Activated CD4-positive, alpha-beta T cell treated with anti-CD3 and anti-CD28 coated beads for 36 hours (primary cell): ENCODE measurements around the gene RND1. TPM values are rescaled to one million over a fixed set of nuclear protein-coding genes. Genes with fewer than 3 reads are reported as not detected.
A peak's percentile ranks its signal among the peaks of the same experiment; 100 is the strongest.
"Not testable (repeated sequence)": the region's sequence is repeated elsewhere in the genome, so short reads cannot be mapped to it uniquely, and the experiment has no call there.

Experiments used
- ATAC-seq: fragments of 200-7000 bp; cut with Tn5 transposase; one replicate; pipeline ENCODE4 v1.10.0; 2021; ENCODE audit warnings: mild to moderate bottlenecking, moderate library complexity
- CTCF ChIA-PET: fragments of 350-600 bp; sonication (Branson Sonifier 250); formaldehyde crosslinking; loops from one replicate; lab custom pipeline; 2021; ENCODE audit warnings: antibody characterized with exemption; lab: Charles Lee
- POLR2A ChIA-PET: fragments of 350-600 bp; sonication (Branson Sonifier 250); formaldehyde crosslinking; loops from one replicate; lab custom pipeline; 2021; ENCODE audit warnings: antibody characterized with exemption, inconsistent platforms; lab: Charles Lee
- DNase-seq: peaks from one replicate; pipeline ENCODE4 v3.0.0-alpha.2; 2020
- H3K27ac Mint-ChIP-seq: one replicate; pipeline ENCODE4 v1.8.0; 2021; ENCODE audit warnings: mixed read lengths
- H3K27me3 Mint-ChIP-seq: one replicate; pipeline ENCODE4 v1.8.0; 2021; ENCODE audit warnings: mixed read lengths
- H3K36me3 Mint-ChIP-seq: one replicate; pipeline ENCODE4 v1.8.0; 2021; ENCODE audit warnings: low read depth, mixed read lengths
- H3K4me1 Mint-ChIP-seq: one replicate; pipeline ENCODE4 v1.8.0; 2021; ENCODE audit warnings: mixed read lengths
- H3K4me3 Mint-ChIP-seq: one replicate; pipeline ENCODE4 v1.8.0; 2021; ENCODE audit warnings: mild to moderate bottlenecking, moderate library complexity, mixed read lengths
- H3K9me3 Mint-ChIP-seq: one replicate; pipeline ENCODE4 v1.8.0; 2021; ENCODE audit warnings: low read depth, mixed read lengths
- intact Hi-C, 2 experiments: fragments of 100-400 bp; cut with DNase I in 1 of 2; cut with micrococcal nuclease in 1 of 2; formaldehyde crosslinking; loops; one replicate each; pipeline versions ENCODE4 v1.14.2 to v1.15.1; 2022 to 2024; cut with DNase I, micrococcal nuclease
- total RNA-seq, 2 experiments: library from RNA; stranded (reverse); gene quantifications; one replicate each; pipeline ENCODE4 v1.2.3, GENCODE V29; 2021

RND1 gene
- total RNA-seq, 2 experiments from 2014 or later = 2.2 to 3.3 TPM

DNA sequence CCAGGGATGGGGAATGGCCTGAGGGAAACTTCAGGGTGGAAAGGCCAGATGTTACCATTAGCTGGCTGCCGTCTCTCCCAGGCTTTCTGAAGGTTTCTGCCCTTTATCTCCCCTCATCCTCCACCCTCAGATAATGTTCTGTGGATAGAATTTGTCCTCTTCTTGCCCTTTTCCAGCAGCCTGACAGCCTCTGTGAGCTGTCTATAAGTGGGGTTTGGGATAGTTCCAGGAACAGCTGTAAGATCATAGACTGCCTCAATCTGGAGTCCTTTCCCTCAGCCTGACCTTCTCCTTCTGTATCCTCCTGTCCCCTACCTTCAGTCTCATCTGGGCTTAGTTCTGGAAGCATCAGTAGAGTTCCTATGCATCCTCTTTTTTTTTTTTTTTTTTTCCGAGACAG, 2.8 kb upstream of the RND1 start:
- H3K27ac Mint-ChIP-seq = no peak overlapping the region
- intact Hi-C loops = no loop called here
- ChIA-PET CTCF (interaction anchor here (0.7 to 4.3 kb wide), 2 partner anchors 15 to 146 kb away, joined by 3 to 50 read pairs; partner anchors contain the start of gene DDX23), POLR2A (no interaction called here)
- peaks cover 21% of the 10 kb centered on the region for H3K4me1 Mint-ChIP-seq
- H3K9me3 Mint-ChIP-seq = no peaks in the 10 kb centered on the region
- H3K36me3 Mint-ChIP-seq = no peaks in the 10 kb centered on the region
- DNase-seq = no peak
- H3K4me3 Mint-ChIP-seq = no peak overlapping the region
- no peak for ATAC-seq
- peaks cover 16% of the 10 kb centered on the region for H3K27me3 Mint-ChIP-seq

DNA sequence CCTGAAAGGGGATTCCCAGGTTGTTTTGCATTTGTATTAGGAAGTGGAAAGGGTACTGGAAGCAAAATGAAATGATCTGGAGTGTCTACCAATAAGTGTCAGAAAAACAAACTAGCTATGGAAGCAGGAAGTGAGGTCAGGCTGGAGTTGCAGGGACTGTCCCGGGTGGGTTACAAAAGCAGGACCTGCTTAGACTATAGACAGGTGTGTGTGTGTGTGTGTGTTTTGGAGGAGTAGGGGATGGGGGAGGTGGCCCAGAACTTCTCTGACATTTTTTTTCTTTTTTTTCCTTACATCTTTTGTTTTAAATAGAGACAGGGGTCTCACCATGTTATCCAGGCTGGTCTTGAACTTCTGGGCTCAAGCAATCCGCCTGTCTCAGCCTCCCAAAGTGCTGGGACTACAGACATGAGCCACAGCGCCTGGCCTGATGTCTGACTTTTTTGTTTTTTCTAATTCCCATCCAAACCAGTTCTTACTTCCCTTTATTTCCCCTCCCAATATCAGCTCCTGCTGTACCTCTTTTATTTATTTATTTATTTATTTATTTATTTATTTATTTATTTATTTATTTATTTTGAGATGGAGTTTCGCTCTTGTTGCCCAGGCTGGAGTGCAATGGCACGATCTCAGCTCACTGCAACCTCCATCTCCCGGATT, 512 bp upstream of the RND1 start:
- H3K4me1 Mint-ChIP-seq = peaks cover 21% of the 10 kb centered on the region

DNA sequence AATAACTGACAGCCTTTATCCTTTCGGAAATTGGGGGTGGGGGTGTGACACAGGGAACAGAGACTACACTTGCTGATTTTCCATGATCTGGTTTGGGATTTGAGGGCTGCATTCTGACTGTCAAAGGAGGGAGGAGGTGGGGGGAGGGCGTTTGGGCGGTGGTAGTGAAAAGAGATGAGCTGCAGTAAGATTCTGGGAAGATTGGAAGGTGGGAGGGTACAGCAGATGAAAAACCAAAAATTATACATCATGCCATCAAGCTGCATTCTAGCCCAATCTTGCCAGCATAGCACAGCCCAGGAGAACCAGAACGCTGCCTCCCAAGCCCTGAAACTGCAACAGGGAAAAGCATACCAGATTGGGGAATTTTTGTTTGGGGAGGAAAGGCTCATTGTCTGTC, 2.4 kb downstream of the RND1 start:
- Mint-ChIP-seq H3K27me3 (peaks cover 33% of the 10 kb centered on the region), H3K27ac (no peak overlapping the region), H3K4me1 (peaks cover 24% of the 10 kb centered on the region), H3K9me3 (no peaks in the 10 kb centered on the region), H3K4me3 (no peak overlapping the region), H3K36me3 (peaks cover 2% of the 10 kb centered on the region)
- ATAC-seq (no peak), DNase-seq (no peak)
- POLR2A ChIA-PET = interaction anchor here (0.6 kb wide), 1 partner anchor 14 kb away, joined by 3 read pairs; no protein-coding TSS in a partner anchor
- CTCF ChIA-PET = interaction anchor here (1.4 kb wide), 1 partner anchor 10 kb away, joined by 5 read pairs; no protein-coding TSS in a partner anchor
- intact Hi-C loops = no loop called here

More for the DNA sequence above, 512 bp upstream of the RND1 start:
- Mint-ChIP-seq H3K4me3 (peak overlapping the region; percentile 74), H3K27ac (peak overlapping the region; percentile 85), H3K27me3 (peaks cover 33% of the 10 kb centered on the region), H3K9me3 (no peaks in the 10 kb centered on the region), H3K36me3 (no peaks in the 10 kb centered on the region)
- peak; percentile 76 for ATAC-seq
- ChIA-PET CTCF (interaction anchor here (0.9 to 4.3 kb wide), 12 partner anchors 10 to 113 kb away, joined by 3 to 50 read pairs (median 4); partner anchors contain the start of genes DDX23 and FKBP11), POLR2A (interaction anchor here (0.8 to 2.6 kb wide), 7 partner anchors 10 to 500 kb away, joined by 3 to 14 read pairs (median 4); partner anchors contain the start of genes ARF3, DDX23, FKBP11 and TUBA1B)
- no peak for DNase-seq
- intact Hi-C loops = loop anchor here (1.0 to 2.0 kb wide), 2 partner anchors 13 to 24 kb away; partner anchors contain the start of gene DDX23 (in 1 of the 2)

DNA sequence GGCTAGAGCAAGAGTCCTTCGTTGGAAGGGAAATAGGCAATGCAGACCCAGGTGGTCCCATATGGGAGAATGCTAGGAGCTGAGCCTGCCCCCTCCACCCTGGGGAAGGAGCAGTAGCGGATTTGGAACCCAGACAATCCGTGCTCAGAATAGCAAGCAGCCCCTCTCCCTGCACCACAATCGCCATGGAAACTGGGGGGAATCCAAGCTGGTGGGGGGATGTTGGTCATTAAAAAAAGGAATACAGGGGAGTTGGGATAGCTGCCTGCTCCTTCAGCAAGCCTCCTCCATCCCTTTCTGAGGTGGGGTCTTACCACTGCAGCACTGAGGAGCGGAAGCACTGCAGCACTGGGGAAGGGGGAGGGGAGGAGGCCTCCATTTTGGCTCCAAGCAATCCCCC, 2.9 kb downstream of the RND1 start:
- CTCF ChIA-PET = interaction anchor here (0.6 to 1.4 kb wide), 4 partner anchors 10 to 43 kb away, joined by 3 to 5 read pairs (median 4); partner anchors contain the start of gene DDX23
- peaks cover 24% of the 10 kb centered on the region for H3K4me1 Mint-ChIP-seq
- intact Hi-C loops = no loop called here
- peaks cover 33% of the 10 kb centered on the region for H3K27me3 Mint-ChIP-seq
- H3K9me3 Mint-ChIP-seq = no peaks in the 10 kb centered on the region
- H3K36me3 Mint-ChIP-seq = peaks cover 2% of the 10 kb centered on the region
- POLR2A ChIA-PET = no interaction called here
- no peak overlapping the region for H3K4me3 Mint-ChIP-seq
- ATAC-seq (no peak), DNase-seq (no peak)
- H3K27ac Mint-ChIP-seq = no peak overlapping the region

DNA sequence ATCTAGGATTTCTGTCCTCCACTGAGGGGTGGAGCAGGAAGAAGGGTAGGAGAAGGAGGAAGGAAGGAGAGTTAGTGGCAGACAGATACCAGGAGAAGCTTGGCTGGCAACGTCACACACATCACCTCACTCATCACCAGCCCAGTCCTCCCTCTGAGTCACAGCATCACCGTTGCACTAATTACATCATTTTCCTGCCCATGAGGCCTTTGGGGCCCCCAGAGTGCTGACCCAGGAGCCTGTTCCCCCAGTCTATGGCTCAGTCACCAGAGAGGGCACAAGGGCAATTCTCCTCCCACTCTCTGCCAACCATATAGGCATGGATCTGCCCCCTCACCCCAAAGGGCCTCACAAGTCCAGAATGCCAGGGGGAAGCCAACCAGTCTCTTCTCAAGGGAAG, 4.6 kb downstream of the RND1 start:
- intact Hi-C loops = no loop called here
- DNase-seq = peak; percentile 28
- Mint-ChIP-seq H3K4me3 (no peak overlapping the region), H3K27ac (no peak overlapping the region), H3K36me3 (peaks cover 2% of the 10 kb centered on the region), H3K27me3 (peaks cover 33% of the 10 kb centered on the region), H3K4me1 (peaks cover 22% of the 10 kb centered on the region), H3K9me3 (no peaks in the 10 kb centered on the region)
- no peak for ATAC-seq
- ChIA-PET POLR2A (no interaction called here), CTCF (interaction anchor here (0.5 to 1.2 kb wide), 3 partner anchors 29 to 123 kb away, joined by 3 read pairs; no protein-coding TSS in a partner anchor)

DNA sequence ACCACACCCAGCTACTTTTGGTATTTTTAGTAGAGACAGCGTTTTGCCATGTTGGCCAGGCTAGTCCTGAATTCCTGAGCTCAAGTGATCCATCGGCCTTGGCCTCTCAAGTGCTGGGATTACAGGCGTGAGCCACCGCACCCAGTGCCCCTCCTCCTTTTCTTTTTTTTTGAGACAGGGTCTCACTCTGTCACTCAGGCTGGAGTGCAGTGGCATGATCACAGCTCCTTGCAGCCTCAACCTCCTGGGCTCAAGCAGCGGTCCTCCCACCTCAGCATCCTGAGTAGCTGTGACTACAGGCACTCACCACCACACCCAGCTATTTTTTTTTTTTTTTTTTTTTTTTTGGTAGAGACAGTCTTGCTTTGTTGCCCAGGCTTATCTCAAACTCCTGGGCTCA, 5.4 kb downstream of the RND1 start:
- DNase-seq, intact Hi-C loops, H3K27ac Mint-ChIP-seq, ATAC-seq, H3K9me3 Mint-ChIP-seq, H3K4me3 Mint-ChIP-seq, H3K36me3 Mint-ChIP-seq: not testable (repeated sequence)
- peaks cover 33% of the 10 kb centered on the region for H3K27me3 Mint-ChIP-seq
- ChIA-PET CTCF (interaction anchor here (0.5 to 1.7 kb wide), 4 partner anchors 13 to 193 kb away, joined by 3 to 8 read pairs (median 4); no protein-coding TSS in a partner anchor), POLR2A (interaction anchor here (0.6 to 0.7 kb wide), 3 partner anchors 32 to 933 kb away, joined by 3 to 14 read pairs (median 4); partner anchors contain the start of gene FKBP11)
- H3K4me1 Mint-ChIP-seq = peaks cover 17% of the 10 kb centered on the region

DNA sequence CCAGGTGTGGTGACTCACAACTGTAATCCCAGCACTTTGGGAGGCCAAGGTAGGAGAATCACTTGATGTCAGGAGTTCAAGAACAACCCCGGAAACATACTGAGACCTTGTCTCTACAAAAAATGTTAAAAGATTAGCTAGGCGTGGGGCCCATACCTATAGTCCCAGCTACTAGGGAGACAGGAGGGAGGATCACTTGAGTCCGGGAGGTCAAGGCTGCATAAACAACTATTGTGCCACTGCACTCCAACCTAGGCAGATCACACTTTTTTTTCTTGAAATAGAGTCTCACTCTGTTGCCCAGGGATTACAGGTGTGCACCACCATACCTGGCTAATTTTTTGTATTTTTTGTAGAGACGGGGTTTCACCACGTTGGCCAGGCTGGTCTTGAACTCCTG, 6.1 kb downstream of the RND1 start:
- Mint-ChIP-seq H3K9me3 (no peaks in the 10 kb centered on the region), H3K4me1 (peaks cover 11% of the 10 kb centered on the region), H3K4me3 (no peak overlapping the region), H3K27me3 (peaks cover 28% of the 10 kb centered on the region), H3K27ac (no peak overlapping the region), H3K36me3 (peaks cover 2% of the 10 kb centered on the region)
- intact Hi-C loops = no loop called here
- DNase-seq = no peak
- no peak for ATAC-seq
- ChIA-PET CTCF (interaction anchor here (1.1 to 1.7 kb wide), 3 partner anchors 13 to 30 kb away, joined by 4 to 8 read pairs (median 4); no protein-coding TSS in a partner anchor), POLR2A (interaction anchor here (0.7 kb wide), 2 partner anchors 66 to 932 kb away, joined by 4 to 14 read pairs; partner anchors contain the start of gene FKBP11)

DNA sequence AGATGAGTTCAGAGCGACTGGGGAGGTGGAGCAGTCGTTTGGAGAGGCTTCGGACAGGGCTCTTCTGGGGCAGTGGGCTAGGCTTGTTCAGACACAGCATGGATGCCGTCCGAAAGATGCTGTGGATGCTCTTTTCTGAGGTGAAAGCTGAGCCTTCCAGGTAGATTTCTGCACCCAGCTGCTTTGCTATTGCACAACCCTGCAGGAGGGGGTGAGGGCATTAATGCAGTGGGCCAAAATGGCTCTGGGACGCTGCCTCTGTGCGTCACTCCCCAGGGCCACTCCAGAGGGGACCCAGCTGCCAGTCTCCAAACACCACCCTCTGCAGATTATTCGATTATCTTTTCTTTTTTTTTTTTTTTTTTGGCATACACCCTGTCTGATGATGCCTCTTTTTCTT, 7.6 kb downstream of the RND1 start:
- Mint-ChIP-seq H3K9me3 (no peaks in the 10 kb centered on the region), H3K4me3 (no peak overlapping the region), H3K27ac (no peak overlapping the region), H3K36me3 (peaks cover 2% of the 10 kb centered on the region), H3K4me1 (peaks cover 7% of the 10 kb centered on the region), H3K27me3 (peaks cover 13% of the 10 kb centered on the region)
- DNase-seq (no peak), ATAC-seq (no peak)
- intact Hi-C loops = no loop called here
- POLR2A ChIA-PET = interaction anchor here (0.7 kb wide), 1 partner anchor 178 kb away, joined by 7 read pairs; no protein-coding TSS in a partner anchor
- CTCF ChIA-PET = interaction anchor here (0.6 to 2.9 kb wide), 3 partner anchors 25 to 50 kb away, joined by 3 to 20 read pairs (median 4); no protein-coding TSS in a partner anchor

DNA sequence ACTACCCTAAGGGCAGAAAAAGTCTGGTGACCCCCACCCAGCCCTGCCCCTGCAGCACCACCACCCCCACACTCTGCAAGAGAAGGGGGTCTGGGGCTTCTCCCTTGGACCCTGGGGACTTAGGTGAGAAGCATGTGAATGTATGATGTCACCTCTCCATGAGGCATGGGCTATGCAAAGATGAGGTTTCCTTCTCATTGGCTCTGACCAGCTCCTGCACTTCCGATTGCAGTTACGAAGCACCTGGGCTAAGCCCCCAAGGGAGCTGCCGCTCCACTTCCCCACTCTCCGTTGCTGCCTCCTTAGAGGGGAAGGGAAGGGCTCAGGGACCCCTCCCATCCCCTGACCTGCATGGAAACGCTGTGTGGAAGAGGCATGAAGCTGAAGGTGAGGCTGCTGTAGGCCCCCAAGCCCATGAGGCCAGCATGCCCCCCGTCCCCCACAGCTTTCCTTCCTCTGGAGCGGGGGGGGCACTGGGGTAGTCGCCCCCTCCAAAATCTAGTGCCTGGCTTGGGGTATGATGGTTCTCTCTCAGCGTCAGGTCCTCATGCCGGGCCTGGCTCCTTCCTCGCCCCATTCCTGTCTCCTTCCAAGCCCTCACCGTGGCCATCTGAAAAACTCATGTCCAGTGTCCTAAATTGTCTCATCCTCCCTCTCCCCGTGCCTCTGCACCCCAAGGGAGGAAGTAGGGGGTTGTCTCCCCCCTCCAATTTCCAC, 8.2 kb downstream of the RND1 start:
- no peak for DNase-seq
- H3K4me3 Mint-ChIP-seq = no peak overlapping the region
- peaks cover 9% of the 10 kb centered on the region for H3K27me3 Mint-ChIP-seq
- POLR2A ChIA-PET = interaction anchor here (1.5 kb wide), 1 partner anchor 9 kb away, joined by 5 read pairs; the partner anchor contains the start of gene RND1
- H3K4me1 Mint-ChIP-seq = peaks cover 12% of the 10 kb centered on the region
- H3K9me3 Mint-ChIP-seq = no peaks in the 10 kb centered on the region
- no peak overlapping the region for H3K27ac Mint-ChIP-seq
- no peak for ATAC-seq
- intact Hi-C loops = no loop called here
- CTCF ChIA-PET = interaction anchor here (0.6 to 2.9 kb wide), 3 partner anchors 33 to 1374 kb away, joined by 3 to 20 read pairs (median 3); no protein-coding TSS in a partner anchor
- H3K36me3 Mint-ChIP-seq = peaks cover 2% of the 10 kb centered on the region

DNA sequence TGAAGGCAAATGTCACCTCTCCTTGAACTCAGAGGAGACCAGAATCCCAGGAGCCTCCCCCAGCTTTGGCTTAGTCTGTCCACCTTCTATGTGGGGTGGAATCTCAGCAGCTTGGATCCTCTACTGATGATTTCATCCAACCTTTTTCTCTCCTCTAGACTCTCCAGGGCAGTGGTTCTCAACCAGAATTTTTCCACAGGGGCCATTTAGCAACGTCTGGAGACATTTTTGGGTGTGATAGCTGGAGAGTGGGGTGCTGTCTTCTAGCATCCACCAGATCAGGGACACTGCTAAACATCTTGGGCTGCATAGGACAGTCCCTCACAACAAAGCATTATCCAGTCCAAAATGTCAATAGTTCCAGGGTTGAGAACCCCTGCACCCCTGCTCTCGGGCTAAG, 9.3 kb downstream of the RND1 start:
- no peak for ATAC-seq
- CTCF ChIA-PET = interaction anchor here (0.7 to 2.9 kb wide), 5 partner anchors 9 to 132 kb away, joined by 3 to 20 read pairs (median 3); partner anchors contain the start of genes RND1 and WNT1
- intact Hi-C loops = no loop called here

More for the DNA sequence above, 9.3 kb downstream of the RND1 start:
- Mint-ChIP-seq H3K9me3 (no peaks in the 10 kb centered on the region), H3K36me3 (peaks cover 4% of the 10 kb centered on the region), H3K27ac (no peak overlapping the region), H3K4me1 (peaks cover 12% of the 10 kb centered on the region), H3K4me3 (no peak overlapping the region), H3K27me3 (no peaks in the 10 kb centered on the region)
- DNase-seq = no peak
- POLR2A ChIA-PET = interaction anchor here (1.5 kb wide), 1 partner anchor 10 kb away, joined by 5 read pairs; the partner anchor contains the start of gene RND1
